HG02798 (cell line): ENCODE measurements around the gene ERP29.
"Not testable (repeated sequence)": the region's sequence is repeated elsewhere in the genome, so short reads cannot be mapped to it uniquely, and the experiment has no call there.

ENCODE experiments used
- ATAC-seq: cut with Tn5 transposase; IDR thresholded peaks from one replicate; pipeline ENCODE4 v1.9.1; 2021; ENCODE audit warnings: mild to moderate bottlenecking; ENCODE audit not compliant: unreplicated experiment, poor library complexity

The ERP29 gene

DNA sequence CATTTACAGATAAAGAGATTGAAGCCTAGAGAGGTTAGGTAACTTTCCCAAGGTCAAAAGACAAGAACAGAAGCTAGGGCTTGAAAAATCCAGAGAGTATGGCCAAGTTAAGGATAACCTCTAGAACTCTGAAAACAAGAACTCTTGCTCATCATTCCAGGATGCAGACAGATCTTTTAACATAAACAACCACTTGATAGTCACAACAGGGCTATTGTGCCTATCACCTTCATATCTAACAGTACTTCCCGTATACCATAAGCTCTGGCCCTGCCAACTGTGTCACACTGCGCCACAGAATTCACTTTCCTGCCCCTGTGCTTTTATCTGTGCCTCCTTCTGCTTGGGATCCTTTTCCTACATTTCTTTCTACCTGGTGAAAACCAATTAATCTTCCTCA lies 18.2 kb downstream of the ERP29 start:
- no peak for ATAC-seq

DNA sequence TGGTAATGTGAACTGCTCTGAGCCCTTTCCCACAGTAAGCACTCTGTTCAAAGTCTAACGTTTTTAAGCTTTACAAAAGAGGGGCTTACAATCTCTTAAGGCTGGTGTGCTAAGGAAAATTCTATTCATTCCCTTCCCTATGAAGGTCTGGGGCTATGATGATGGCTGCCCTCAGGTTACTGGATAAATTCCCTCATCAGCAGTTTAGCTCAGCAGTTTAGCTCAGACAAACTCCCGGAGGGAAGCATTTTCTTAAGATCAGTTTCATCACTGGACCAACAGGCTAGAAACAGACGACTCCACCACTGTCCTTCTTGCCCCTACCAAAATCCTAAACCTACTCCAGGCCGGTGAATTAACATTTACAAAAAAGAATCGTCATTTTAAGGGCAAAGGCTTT lies 19.1 kb downstream of the ERP29 start:
- ATAC-seq = no peak

DNA sequence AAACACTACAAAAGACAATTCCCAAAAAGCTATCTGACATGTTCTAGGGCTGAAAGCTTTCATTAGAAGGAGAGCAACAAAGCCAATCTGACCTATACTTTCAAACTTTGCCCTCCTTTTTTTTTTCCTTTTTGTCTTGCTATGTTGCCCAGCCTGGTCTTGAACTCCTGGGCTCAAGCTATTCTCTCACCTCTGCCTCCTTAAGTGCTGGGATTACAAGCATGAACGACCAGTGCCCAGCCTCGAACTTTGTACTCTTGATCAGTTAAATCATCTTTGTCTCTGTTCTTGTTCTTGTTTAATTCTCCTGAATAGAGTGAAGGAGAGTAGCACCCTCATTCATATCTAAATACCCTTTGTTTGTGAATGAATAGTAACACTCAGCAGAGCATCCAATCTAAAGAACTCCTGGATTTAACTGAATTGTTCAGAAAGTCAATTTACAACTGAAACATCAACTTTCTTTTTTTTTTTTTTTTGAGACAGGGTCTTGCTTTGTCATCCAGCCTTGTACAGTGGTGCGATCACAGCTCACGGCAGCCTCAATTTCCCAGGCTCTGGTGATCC lies 22.1 kb downstream of the ERP29 start:
- ATAC-seq = no peak

DNA sequence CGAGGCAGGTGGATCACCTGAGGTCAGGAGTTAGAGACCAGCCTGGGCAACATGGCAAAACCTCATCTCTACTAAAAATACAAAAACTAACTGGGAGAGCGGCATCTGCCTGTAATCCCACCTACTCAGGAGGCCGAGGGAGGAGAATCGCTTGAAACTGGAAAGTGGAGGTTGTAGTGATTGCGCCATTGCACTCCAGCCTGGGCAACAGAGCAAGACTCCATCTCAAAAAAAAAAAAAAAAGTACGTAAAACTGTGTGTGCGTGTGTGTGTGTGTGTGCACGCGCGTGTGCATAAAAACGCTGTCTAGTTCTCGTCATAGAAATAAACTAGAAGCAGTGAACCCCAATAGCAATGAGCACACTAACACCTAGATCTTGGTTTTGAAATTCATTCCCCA lies 23.4 kb downstream of the ERP29 start:
- not testable (repeated sequence) for ATAC-seq

DNA sequence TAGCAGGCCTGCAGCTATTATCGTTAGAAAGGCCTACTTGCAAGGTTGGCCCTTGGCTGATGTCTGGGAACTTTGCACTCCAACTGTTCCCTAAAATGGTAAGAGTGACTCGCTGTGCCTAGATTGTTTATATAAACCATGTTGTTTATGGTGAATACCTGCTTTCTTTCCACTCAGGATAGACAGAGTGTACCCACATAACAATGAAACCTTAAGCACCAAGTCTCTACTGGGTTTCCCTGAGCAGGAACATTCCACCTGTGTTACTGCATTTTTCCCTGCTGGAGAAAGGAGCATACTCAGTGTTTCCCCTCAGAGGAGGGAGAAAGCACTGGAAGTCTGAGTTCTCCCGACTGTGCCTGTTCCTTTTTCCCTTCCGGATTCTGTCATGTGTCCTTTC lies 32.8 kb downstream of the ERP29 start:
- ATAC-seq = no peak

DNA sequence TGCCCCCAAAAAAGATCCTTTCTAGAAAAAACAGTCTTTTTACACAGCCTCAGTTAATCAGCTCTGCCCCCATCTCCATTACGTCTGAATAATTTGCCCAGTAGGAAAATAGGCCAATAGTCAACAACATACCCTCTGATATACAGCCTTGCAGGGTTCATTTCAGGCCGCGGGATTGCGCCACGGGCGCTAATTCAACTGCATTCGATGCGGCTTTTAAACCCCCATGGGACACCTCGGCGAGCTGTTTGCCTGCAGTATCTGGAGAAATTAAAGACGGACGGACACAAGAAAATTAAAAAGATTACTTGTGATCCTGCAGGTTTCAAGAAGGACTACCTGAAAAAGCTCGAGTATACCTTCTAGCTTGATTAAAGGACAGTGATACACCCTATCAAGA lies 36.1 kb downstream of the ERP29 start:
- ATAC-seq = no peak

DNA sequence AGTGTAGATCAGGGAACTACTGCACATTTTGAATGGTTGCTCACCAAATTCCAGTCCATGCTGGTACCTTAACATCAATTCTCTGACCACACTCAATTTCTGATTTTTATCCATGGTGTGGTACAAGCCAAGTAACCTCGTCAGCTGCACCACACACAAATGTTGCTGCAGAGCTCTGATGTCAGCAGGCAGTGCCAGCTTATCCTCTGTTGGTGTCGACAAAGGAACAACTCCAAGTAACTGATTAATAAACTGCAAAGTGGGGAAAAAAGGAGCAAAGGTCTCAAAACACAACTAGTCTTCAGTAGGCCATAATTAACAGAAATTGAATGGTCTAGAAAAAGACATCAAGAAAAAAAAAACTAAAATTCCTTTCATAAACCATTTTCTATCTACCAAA lies 47.9 kb downstream of the ERP29 start:
- ATAC-seq = no peak

DNA sequence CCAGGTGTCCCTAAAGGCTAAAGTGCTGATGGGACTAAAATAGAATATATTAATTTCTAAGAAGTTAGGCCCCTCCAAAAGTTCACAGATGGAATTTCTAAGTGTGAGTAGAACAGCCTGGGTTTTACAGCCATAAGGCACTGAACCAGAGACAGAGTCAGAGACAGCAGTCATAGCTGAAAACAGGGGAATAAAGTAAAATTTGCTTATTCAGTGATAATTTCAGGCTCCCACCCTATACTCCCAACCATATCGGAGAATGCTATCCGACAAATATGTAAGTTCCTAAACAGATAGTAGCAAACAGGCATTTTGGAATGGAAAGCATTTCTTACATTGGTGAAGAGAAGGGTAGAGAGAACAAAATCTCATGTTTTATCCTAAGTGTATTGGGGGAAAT lies 50.0 kb downstream of the ERP29 start:
- ATAC-seq = no peak

DNA sequence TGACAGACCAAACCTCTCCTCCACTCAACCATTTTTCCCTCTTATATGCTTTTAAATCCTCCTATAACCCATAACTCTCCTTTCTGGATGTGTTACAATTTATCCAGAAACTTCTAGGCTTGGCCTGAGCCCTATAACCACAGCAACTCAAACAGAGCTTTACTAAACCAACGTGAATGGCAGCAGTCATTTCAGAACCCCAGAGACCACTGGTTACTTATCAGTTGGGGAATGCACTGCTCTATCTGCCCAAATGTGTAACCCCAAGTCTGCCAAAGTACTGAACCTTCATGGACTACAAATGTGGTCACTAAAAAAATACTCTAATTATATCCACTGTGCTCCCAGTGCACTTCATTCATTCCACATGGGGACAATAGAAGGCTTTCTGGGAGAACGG lies 53.3 kb downstream of the ERP29 start:
- no peak for ATAC-seq
